GM18867 (cell line): ENCODE results near the gene DSTN.

Experiments used
- ATAC-seq: cut with Tn5 transposase; IDR thresholded peaks from one replicate; pipeline ENCODE4 v1.9.1; 2021; ENCODE audit warnings: mild to moderate bottlenecking, moderate library complexity; ENCODE audit not compliant: unreplicated experiment

Gene DSTN

GRCh38 chr20:17545127-17545526, 24.7 kb upstream of the DSTN start:
- ATAC-seq: no peak

- no peak for ATAC-seq
Observed at GRCh38 chr20:17549131-17549530, 20.7 kb upstream of the DSTN start.

- ATAC-seq: no peak
Observed at GRCh38 chr20:17555106-17555505, 14.8 kb upstream of the DSTN start.

- ATAC-seq: no peak
Observed at GRCh38 chr20:17556837-17557674, 12.8 kb upstream of the DSTN start.

- ATAC-seq: no peak
Observed at GRCh38 chr20:17557675-17558006, 12.2 kb upstream of the DSTN start.

- ATAC-seq: no peak
Observed at GRCh38 chr20:17558154-17558940, 11.5 kb upstream of the DSTN start.

GRCh38 chr20:17558941-17559304, 11.0 kb upstream of the DSTN start:
- ATAC-seq: no peak

GRCh38 chr20:17559338-17559737, 10.5 kb upstream of the DSTN start:
- ATAC-seq: no peak

- ATAC-seq: no peak
Observed at GRCh38 chr20:17560344-17561074, 9.4 kb upstream of the DSTN start.

GRCh38 chr20:17562804-17563305, 7.0 kb upstream of the DSTN start:
- ATAC-seq: no peak

- ATAC-seq: no peak
Observed at GRCh38 chr20:17565169-17565845, 4.6 kb upstream of the DSTN start.

- ATAC-seq: no peak
Observed at GRCh38 chr20:17566345-17566744, 3.5 kb upstream of the DSTN start.

GRCh38 chr20:17568045-17568788, 1.7 kb upstream of the DSTN start:
- no peak for ATAC-seq

- ATAC-seq: no peak
Observed at GRCh38 chr20:17568972-17569521, 828 bp upstream of the DSTN start.

- peak; percentile 5 for ATAC-seq
Observed at GRCh38 chr20:17570347-17571152, 675 bp downstream of the DSTN start.

GRCh38 chr20:17571153-17571527, 1.3 kb downstream of the DSTN start:
- peak; percentile 39 for ATAC-seq

- ATAC-seq: no peak
Observed at GRCh38 chr20:17572034-17572638, 2.3 kb downstream of the DSTN start.

GRCh38 chr20:17573463-17573862, 3.6 kb downstream of the DSTN start:
- no peak for ATAC-seq

- ATAC-seq: no peak
Observed at GRCh38 chr20:17576215-17576614, 6.3 kb downstream of the DSTN start.
